Neuronal stem cell (in vitro differentiated cells): Measurements from ENCODE around the gene ATE1.

Source experiments
- DNase-seq: peaks from one replicate; pipeline ENCODE4 v3.0.0-alpha.2; 2013; ENCODE audit warnings: low spot score
- H2AFZ ChIP-seq: one replicate; pipeline ENCODE4 v1.6.1; 2013; ENCODE audit warnings: mild to moderate bottlenecking, low read length, inconsistent platforms
- H2AK5ac ChIP-seq: 2 replicates; pipeline ENCODE4 v1.6.1; 2013; ENCODE audit warnings: low read depth, mild to moderate bottlenecking, inconsistent platforms, low read length, moderate library complexity, mixed read lengths
- H2BK120ac ChIP-seq: 2 replicates; pipeline ENCODE4 v1.6.1; 2013; ENCODE audit warnings: low read depth, mild to moderate bottlenecking, inconsistent platforms, low read length, moderate library complexity, mixed read lengths
- H2BK12ac ChIP-seq: one replicate; pipeline ENCODE4 v1.6.1; 2013; ENCODE audit warnings: low read length, inconsistent platforms
- H2BK15ac ChIP-seq: 2 replicates; pipeline ENCODE4 v1.6.1; 2013; ENCODE audit warnings: mild to moderate bottlenecking, low read length, inconsistent platforms, mixed read lengths
- H2BK5ac ChIP-seq: one replicate; pipeline ENCODE4 v1.6.1; 2013; ENCODE audit warnings: inconsistent platforms, mild to moderate bottlenecking, low read length, moderate library complexity
- H3K14ac ChIP-seq: one replicate; pipeline ENCODE4 v1.6.1; 2013; ENCODE audit warnings: low read length, inconsistent platforms
- H3K18ac ChIP-seq: 2 replicates; pipeline ENCODE4 v1.6.1; 2013; ENCODE audit warnings: low read length, inconsistent platforms
- H3K23ac ChIP-seq: 2 replicates; pipeline ENCODE4 v1.6.1; 2013; ENCODE audit warnings: low read depth, mild to moderate bottlenecking, mixed read lengths, low read length, inconsistent platforms; ENCODE audit not compliant: poor library complexity
- H3K27ac ChIP-seq: replicated peaks from 3 replicates; pipeline ENCODE4 v1.5.1; 2013; ENCODE audit warnings: low read length, inconsistent platforms
- H3K27me3 ChIP-seq, 3 experiments: 2 replicates each; pipeline ENCODE4 v1.6.1; 2013; ENCODE audit warnings: low read length in 3 of 3, mild to moderate bottlenecking in 2 of 3, inconsistent platforms in 1 of 3, low read depth in 1 of 3, mixed read lengths in 1 of 3, moderate library complexity in 1 of 3; ENCODE audit not compliant: control insufficient read depth in 3 of 3, insufficient read depth in 3 of 3
- H3K36me3 ChIP-seq, 2 donors: replicated peaks in 1 of 2; 2 replicates each; pipeline ENCODE4 v1.6.1; 2013; ENCODE audit warnings: low read length in 2 of 2; ENCODE audit not compliant: control insufficient read depth in 2 of 2, insufficient read depth in 2 of 2
- H3K4ac ChIP-seq: 2 replicates; pipeline ENCODE4 v1.6.1; 2013; ENCODE audit warnings: inconsistent platforms, mild to moderate bottlenecking, low read length, moderate library complexity
- H3K4me1 ChIP-seq, 2 donors: 1 replicate in 1 of 2; 2 replicates in 1 of 2; pipeline ENCODE4 v1.6.1; 2013; ENCODE audit warnings: low read length in 2 of 2, low read depth in 1 of 2; ENCODE audit not compliant: control insufficient read depth in 2 of 2, insufficient read depth in 1 of 2
- H3K4me2 ChIP-seq: one replicate; pipeline ENCODE4 v1.6.1; 2013; ENCODE audit warnings: mild to moderate bottlenecking, low read length, inconsistent platforms; ENCODE audit not compliant: insufficient read depth, poor library complexity, severe bottlenecking
- H3K4me3 ChIP-seq, 2 donors: 2 replicates each; pipeline ENCODE4 v1.5.1; 2013; ENCODE audit warnings: low read length in 2 of 2, mild to moderate bottlenecking in 2 of 2, inconsistent platforms in 1 of 2, moderate library complexity in 1 of 2
- H3K79me1 ChIP-seq: one replicate; pipeline ENCODE4 v1.6.1; 2013; ENCODE audit warnings: low read depth, mild to moderate bottlenecking, inconsistent platforms, low read length, moderate library complexity
- H3K9ac ChIP-seq: one replicate; pipeline ENCODE4 v1.6.1; 2013; ENCODE audit warnings: mild to moderate bottlenecking, low read depth, low read length, inconsistent platforms; ENCODE audit not compliant: poor library complexity
- H3K9me3 ChIP-seq, 2 donors: replicated peaks in 1 of 2; 2 replicates each; pipeline versions ENCODE3 to v1.6.1; 2013; ENCODE audit warnings: low read length in 2 of 2, mild to moderate bottlenecking in 2 of 2, inconsistent platforms in 1 of 2, low read depth in 1 of 2, mixed read lengths in 1 of 2, moderate library complexity in 1 of 2; ENCODE audit not compliant: control insufficient read depth in 2 of 2, insufficient read depth in 1 of 2
- H4K8ac ChIP-seq: one replicate; pipeline ENCODE4 v1.6.1; 2013; ENCODE audit warnings: low read depth, mild to moderate bottlenecking, inconsistent platforms, low read length, moderate library complexity
- H4K91ac ChIP-seq: one replicate; pipeline ENCODE4 v1.6.1; 2013; ENCODE audit warnings: low read length, low read depth, mild to moderate bottlenecking, inconsistent platforms; ENCODE audit not compliant: poor library complexity
- WGBS, 2 donors: extraction: QIAGEN DNeasy Blood & Tissue Kit; methylation state at CpG; one replicate each; pipeline ENCODE4 v1.1.7; 2013; ENCODE audit warnings: missing lambda C conversion rate in 2 of 2, mixed read lengths in 1 of 2; ENCODE audit not compliant: insufficient read length in 2 of 2, insufficient replicate concordance in 1 of 2; ENCODE audit errors: extremely low coverage in 2 of 2; 5-methylcytosine and 5-hydroxymethylcytosine counted together

Gene ATE1

DNA sequence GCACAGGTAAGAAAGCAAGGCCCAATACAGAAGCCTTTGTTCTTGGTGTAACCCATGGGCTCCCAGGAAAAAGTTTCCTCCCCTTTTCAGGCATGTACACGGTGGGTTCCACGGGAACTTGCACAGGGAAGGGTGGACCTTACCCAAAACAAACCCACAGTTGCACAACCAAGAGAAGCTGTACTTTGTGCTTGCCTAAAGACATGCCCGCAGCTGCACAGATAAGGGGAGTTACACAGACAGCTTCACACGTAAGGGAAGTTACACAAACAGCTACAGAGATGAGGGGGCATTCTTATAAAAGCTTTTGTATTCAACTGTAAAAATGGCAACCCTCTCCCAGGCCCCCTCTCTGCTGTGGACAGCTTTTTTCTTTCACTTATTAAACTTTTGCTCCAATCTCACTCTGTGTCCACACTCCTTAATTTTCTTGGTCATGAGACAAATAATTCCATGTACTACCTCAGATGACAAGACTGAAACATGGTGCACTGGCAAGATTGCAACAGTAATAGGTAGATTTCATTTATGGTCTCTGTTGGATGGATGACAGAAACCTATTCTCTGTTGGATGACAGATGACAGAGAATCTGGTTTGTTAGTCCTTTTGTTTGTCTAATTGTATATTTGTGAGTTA, 72.9 kb downstream of the ATE1 start:
- Histone ChIP-seq H3K79me1 (no peaks in the 10 kb centered on the region), H2BK120ac (no peak overlapping the region), H3K36me3 (peaks cover 0 to 55% of the 10 kb centered on the region in 2 donors), H4K8ac (no peak overlapping the region), H3K4ac (no peak overlapping the region), H3K27ac (no peak overlapping the region), H4K91ac (no peak overlapping the region), H2BK15ac (no peak overlapping the region), H3K27me3 (no peaks in the 10 kb centered on the region), H3K4me3 (no peak overlapping the region), H2BK5ac (no peak overlapping the region), H3K4me1 (no peaks in the 10 kb centered on the region), H2AK5ac (no peak overlapping the region), H3K9ac (no peak overlapping the region), H2AFZ (no peak overlapping the region), H3K23ac (no peak overlapping the region), H2BK12ac (no peak overlapping the region), H3K14ac (no peak overlapping the region), H3K9me3 (peaks cover 2 to 24% of the 10 kb centered on the region in 2 donors), H3K18ac (no peak overlapping the region), H3K4me2 (no peak overlapping the region)
- no peak for DNase-seq
- WGBS, 2 donors, result no CpG with 5 or more reads among the region's 4 CpGs

DNA sequence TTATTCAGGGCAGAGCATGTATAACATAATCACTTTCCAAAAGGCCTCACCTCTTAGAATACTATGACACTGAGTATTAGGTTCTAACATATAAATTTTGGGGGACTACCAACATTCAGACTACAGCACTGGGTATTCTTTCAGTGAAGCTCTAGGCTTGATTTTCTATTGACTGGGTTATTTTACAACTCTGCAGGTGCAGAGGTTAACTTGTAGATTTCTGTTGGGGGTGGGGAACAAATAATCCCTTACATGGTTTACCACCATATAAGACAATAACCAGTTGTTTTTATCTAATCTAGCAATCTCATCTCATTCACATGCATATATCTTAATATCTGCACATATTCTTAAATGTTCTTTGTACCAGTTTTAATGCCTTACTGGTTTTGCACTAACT, 73.9 kb downstream of the ATE1 start:
- no peak overlapping the region for H3K23ac ChIP-seq
- DNase-seq, result no peak
- no peak overlapping the region for H3K14ac ChIP-seq
- H2BK12ac ChIP-seq, result no peak overlapping the region
- H3K4me3 ChIP-seq, result no peak overlapping the region
- no peaks in the 10 kb centered on the region for H3K79me1 ChIP-seq
- H3K27me3 ChIP-seq, result no peaks in the 10 kb centered on the region
- no peak overlapping the region for H2AFZ ChIP-seq
- no peak overlapping the region for H3K4me2 ChIP-seq
- H2BK120ac ChIP-seq, result no peak overlapping the region
- H3K9me3 ChIP-seq, result peaks cover 2 to 24% of the 10 kb centered on the region in 2 donors
- H3K18ac ChIP-seq, result no peak overlapping the region
- H3K9ac ChIP-seq, result no peak overlapping the region
- no peak overlapping the region for H4K8ac ChIP-seq
- H3K4ac ChIP-seq, result no peak overlapping the region
- no peak overlapping the region for H4K91ac ChIP-seq
- H3K36me3 ChIP-seq, result peaks cover 0 to 65% of the 10 kb centered on the region in 2 donors
- H2BK15ac ChIP-seq, result no peak overlapping the region
- H3K27ac ChIP-seq, result no peak overlapping the region
- H2BK5ac ChIP-seq, result no peak overlapping the region
- H2AK5ac ChIP-seq, result no peak overlapping the region
- H3K4me1 ChIP-seq, result no peaks in the 10 kb centered on the region

DNA sequence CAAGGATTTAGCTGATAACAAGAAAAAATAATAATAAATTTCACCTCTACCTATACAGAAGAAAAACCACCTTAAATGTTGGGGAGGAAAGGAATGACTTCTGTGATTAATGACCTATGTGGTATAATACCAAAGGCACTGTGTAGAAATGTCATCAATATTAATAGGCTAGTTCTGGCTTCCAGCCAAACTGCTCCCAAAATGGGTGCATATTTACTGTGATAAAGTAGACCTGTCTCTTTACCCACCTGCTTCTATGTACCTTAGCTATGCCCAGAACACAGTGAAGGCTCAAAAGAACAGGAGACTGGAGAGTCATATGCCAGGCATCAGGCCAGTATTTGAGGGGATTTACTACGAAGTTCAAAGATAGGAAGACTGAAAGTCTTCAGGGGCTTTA, 76.0 kb downstream of the ATE1 start:
- Histone ChIP-seq H3K27ac (no peak overlapping the region), H2AFZ (no peak overlapping the region), H4K8ac (no peak overlapping the region), H3K14ac (no peak overlapping the region), H2BK120ac (no peak overlapping the region), H3K9me3 (peaks cover 2 to 24% of the 10 kb centered on the region in 2 donors), H2BK15ac (no peak overlapping the region), H3K23ac (no peak overlapping the region), H2BK5ac (no peak overlapping the region), H3K79me1 (no peaks in the 10 kb centered on the region), H3K4me1 (no peaks in the 10 kb centered on the region), H3K4ac (no peak overlapping the region), H3K18ac (no peak overlapping the region), H2AK5ac (no peak overlapping the region), H3K4me3 (no peak overlapping the region), H3K9ac (no peak overlapping the region), H4K91ac (no peak overlapping the region), H3K4me2 (no peak overlapping the region), H3K27me3 (no peaks in the 10 kb centered on the region), H3K36me3 (peaks cover 0 to 59% of the 10 kb centered on the region in 2 donors), H2BK12ac (no peak overlapping the region)
- WGBS, 2 donors, result no CpG with 5 or more reads among the region's 1 CpG
- no peak for DNase-seq

DNA sequence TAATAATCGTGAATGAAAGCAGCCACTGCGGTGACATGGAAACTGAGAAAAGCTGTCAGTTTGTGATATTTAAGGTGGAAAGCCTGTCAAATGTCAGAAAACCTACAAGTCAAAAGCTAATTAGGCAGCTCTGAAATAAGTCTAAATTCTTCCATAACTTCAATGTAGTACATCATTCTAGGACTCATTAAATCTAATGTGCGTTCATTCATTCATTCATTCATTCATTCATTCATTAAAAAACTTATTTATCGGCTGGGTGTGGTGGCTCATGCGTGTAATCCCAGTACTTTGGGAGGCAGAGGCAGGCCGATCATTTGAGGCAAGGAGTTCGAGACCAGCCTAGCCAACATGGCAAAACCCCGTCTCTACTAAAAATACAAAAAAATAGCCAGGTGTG, 79.7 kb downstream of the ATE1 start:
- Histone ChIP-seq H3K4me1 (no peaks in the 10 kb centered on the region), H3K23ac (no peak overlapping the region), H4K91ac (no peak overlapping the region), H3K4ac (no peak overlapping the region), H3K14ac (no peak overlapping the region), H2AK5ac (no peak overlapping the region), H3K27ac (no peak overlapping the region), H2BK5ac (no peak overlapping the region), H3K79me1 (no peaks in the 10 kb centered on the region), H3K36me3 (peaks cover 2 to 52% of the 10 kb centered on the region in 2 donors), H3K4me2 (no peak overlapping the region), H3K27me3 (no peaks in the 10 kb centered on the region), H3K9ac (no peak overlapping the region), H2AFZ (no peak overlapping the region), H3K18ac (no peak overlapping the region), H3K4me3 (no peak overlapping the region), H2BK120ac (no peak overlapping the region), H2BK12ac (no peak overlapping the region), H4K8ac (no peak overlapping the region), H2BK15ac (no peak overlapping the region), H3K9me3 (peaks cover 0 to 9% of the 10 kb centered on the region in 2 donors)
- DNase-seq, result no peak
- WGBS, 2 donors, result no CpG with 5 or more reads among the region's 8 CpGs
